Large intestine (tissue), 3 donors: ENCODE measurements around the gene DUS4L. TPM values are rescaled to one million over a fixed set of nuclear protein-coding genes. Genes with fewer than 3 reads are reported as not detected.

Experiments used
- DNase-seq, 2 donors: peaks; one replicate each; pipeline versions ENCODE4 v3.0.0 to v3.0.0-alpha.2; 2013
- H3K27ac ChIP-seq: one replicate; pipeline ENCODE4 v1.5.1; 2013; ENCODE audit warnings: low read length
- H3K27me3 ChIP-seq: 2 replicates; pipeline ENCODE4 v1.6.1; 2013; ENCODE audit warnings: low read length; ENCODE audit not compliant: control insufficient read depth, insufficient read depth
- H3K36me3 ChIP-seq: 2 replicates; pipeline ENCODE4 v1.6.1; 2013; ENCODE audit warnings: low read length; ENCODE audit not compliant: control insufficient read depth, insufficient read depth
- H3K4me1 ChIP-seq: one replicate; pipeline ENCODE4 v1.6.1; 2013; ENCODE audit warnings: low read length; ENCODE audit not compliant: control insufficient read depth, insufficient read depth
- H3K4me3 ChIP-seq: one replicate; pipeline ENCODE4 v1.5.1; 2013; ENCODE audit warnings: low read length
- H3K9me3 ChIP-seq: one replicate; pipeline ENCODE4 v1.6.1; 2013; ENCODE audit warnings: mild to moderate bottlenecking, low read depth, low read length, moderate library complexity; ENCODE audit not compliant: control insufficient read depth
- WGBS: methylation state at CpG from one replicate; pipeline ENCODE4 v1.1.5; 2013; ENCODE audit warnings: low lambda C conversion rate; ENCODE audit not compliant: insufficient coverage; 5-methylcytosine and 5-hydroxymethylcytosine counted together
- polyA plus RNA-seq: library from polyadenylated mRNA; unstranded; fragments of 120-200 nt; gene quantifications from one replicate; pipeline ENCODE4 v1.2.1, GENCODE V29; 2013

DUS4L gene
- polyA plus RNA-seq, 1 donor = 13.2 TPM

GRCh38 chr7:107594961-107595737 lies 31.4 kb downstream of the DUS4L start:
- peaks cover 12% of the 10 kb centered on the region for H3K36me3 ChIP-seq
- 100% methylated on average over 2 of the region's 4 CpGs for WGBS
- H3K4me1 ChIP-seq = no peaks in the 10 kb centered on the region
- H3K27me3 ChIP-seq = no peaks in the 10 kb centered on the region
- H3K4me3 ChIP-seq = no peak overlapping the region
- H3K27ac ChIP-seq = peak overlapping the region; percentile 8
- DNase-seq = no peak
- no peaks in the 10 kb centered on the region for H3K9me3 ChIP-seq

- no peaks in the 10 kb centered on the region for H3K27me3 ChIP-seq
- peaks cover 12% of the 10 kb centered on the region for H3K36me3 ChIP-seq
- peak overlapping the region; percentile 50 for H3K27ac ChIP-seq
- 67% methylated on average over 2 of the region's 5 CpGs for WGBS
- H3K4me3 ChIP-seq = no peak overlapping the region
- H3K4me1 ChIP-seq = no peaks in the 10 kb centered on the region
- H3K9me3 ChIP-seq = no peaks in the 10 kb centered on the region
- DNase-seq = peak; percentile 31 to 69
These were observed 33.3 kb downstream of the DUS4L start for GRCh38 chr7:107596881-107597581.

DNA sequence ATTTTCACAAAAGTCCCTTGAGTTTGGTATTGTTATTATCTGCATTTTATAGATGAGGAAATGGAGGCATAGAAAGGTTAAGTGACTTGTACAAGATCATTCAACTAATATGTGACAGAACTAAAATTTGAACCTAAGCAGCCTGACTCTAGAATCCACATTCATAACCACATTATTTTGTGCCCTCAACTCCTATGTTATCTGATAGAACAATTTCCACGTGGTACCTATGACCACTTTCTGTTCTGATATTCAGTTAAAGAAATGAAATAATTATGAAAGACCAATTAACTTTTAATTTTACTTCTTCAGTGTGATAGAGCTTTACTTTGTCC lies 33.8 kb downstream of the DUS4L start:
- Histone ChIP-seq H3K4me3 (no peak overlapping the region), H3K27ac (no peak overlapping the region), H3K4me1 (no peaks in the 10 kb centered on the region), H3K36me3 (peaks cover 12% of the 10 kb centered on the region), H3K9me3 (no peaks in the 10 kb centered on the region), H3K27me3 (no peaks in the 10 kb centered on the region)
- WGBS = no CpG with 5 or more reads among the region's 1 CpG
- DNase-seq = no peak

DNA sequence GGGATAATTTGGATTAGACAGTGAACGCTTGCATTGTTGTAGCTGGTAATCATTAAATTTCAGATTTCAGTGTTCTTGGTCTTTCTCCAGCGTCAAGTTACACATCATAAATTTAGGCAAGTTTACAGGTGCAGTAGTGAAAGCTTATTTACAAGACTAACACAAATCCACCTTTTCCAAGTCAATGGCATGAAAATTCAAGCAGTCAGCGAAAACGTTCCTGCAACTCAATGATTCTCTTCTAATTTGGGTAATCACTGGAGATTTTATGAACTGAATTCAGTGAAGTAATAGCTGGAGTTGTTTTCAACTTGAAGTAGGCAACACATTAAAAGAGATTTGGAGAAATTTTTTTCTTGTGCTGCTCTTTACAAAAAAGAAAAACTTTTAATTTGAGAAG lies 34.2 kb downstream of the DUS4L start:
- WGBS = 67% methylated on average over 1 of the region's 4 CpGs
- no peaks in the 10 kb centered on the region for H3K27me3 ChIP-seq

GRCh38 chr7:107599262-107599661 lies 35.5 kb downstream of the DUS4L start:
- Histone ChIP-seq H3K9me3 (no peaks in the 10 kb centered on the region), H3K27me3 (no peaks in the 10 kb centered on the region), H3K4me1 (no peaks in the 10 kb centered on the region), H3K36me3 (peaks cover 12% of the 10 kb centered on the region), H3K27ac (no peak overlapping the region), H3K4me3 (no peak overlapping the region)
- no peak for DNase-seq
- no CpG with 5 or more reads among the region's 1 CpG for whole genome bisulfite sequencing

More for the DNA sequence above, 34.2 kb downstream of the DUS4L start:
- Histone ChIP-seq H3K4me1 (no peaks in the 10 kb centered on the region), H3K27ac (no peak overlapping the region), H3K9me3 (no peaks in the 10 kb centered on the region), H3K4me3 (no peak overlapping the region), H3K36me3 (peaks cover 12% of the 10 kb centered on the region)
- no peak for DNase-seq

GRCh38 chr7:107600816-107601215 lies 37.0 kb downstream of the DUS4L start:
- WGBS = 100% methylated on average over 1 of the region's 2 CpGs
- Histone ChIP-seq H3K9me3 (no peaks in the 10 kb centered on the region), H3K27ac (no peak overlapping the region), H3K4me1 (no peaks in the 10 kb centered on the region), H3K27me3 (no peaks in the 10 kb centered on the region), H3K4me3 (no peak overlapping the region), H3K36me3 (no peaks in the 10 kb centered on the region)
- DNase-seq = no peak

- H3K27me3 ChIP-seq = no peaks in the 10 kb centered on the region
- H3K27ac ChIP-seq = no peak overlapping the region
- H3K4me3 ChIP-seq = no peak overlapping the region
- H3K36me3 ChIP-seq = no peaks in the 10 kb centered on the region
- DNase-seq = no peak
- WGBS = 81% methylated on average over 2 of the region's 3 CpGs
- H3K9me3 ChIP-seq = no peaks in the 10 kb centered on the region
- H3K4me1 ChIP-seq = no peaks in the 10 kb centered on the region
These were observed 41.5 kb downstream of the DUS4L start for GRCh38 chr7:107605218-107605815.

DNA sequence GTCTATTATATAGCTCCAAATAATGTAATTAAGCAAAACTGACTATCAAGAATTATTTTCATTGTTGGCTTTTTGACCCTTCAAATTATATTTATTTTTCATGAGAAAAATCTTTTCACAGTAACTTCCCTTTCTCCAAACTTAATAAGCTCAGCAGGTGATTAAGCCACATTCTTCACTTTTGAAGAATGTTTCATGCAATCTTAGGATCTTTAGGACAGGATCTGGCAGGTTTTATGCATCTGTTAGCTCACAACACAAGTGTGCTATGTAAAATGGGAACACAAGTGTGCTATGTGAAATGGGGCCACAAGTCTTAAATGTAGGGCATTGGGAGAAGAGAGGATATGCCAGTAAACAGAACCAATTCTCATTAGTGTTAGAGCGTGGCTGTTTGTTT lies 42.5 kb downstream of the DUS4L start:
- Histone ChIP-seq H3K27ac (no peak overlapping the region), H3K4me3 (no peak overlapping the region), H3K9me3 (no peaks in the 10 kb centered on the region), H3K27me3 (no peaks in the 10 kb centered on the region), H3K4me1 (no peaks in the 10 kb centered on the region), H3K36me3 (no peaks in the 10 kb centered on the region)
- WGBS = 100% methylated on average over 1 of the region's 1 CpG
- no peak for DNase-seq

GRCh38 chr7:107609811-107610261 lies 46.1 kb downstream of the DUS4L start:
- no peak for DNase-seq
- Histone ChIP-seq H3K4me3 (no peak overlapping the region), H3K36me3 (peaks cover 15% of the 10 kb centered on the region), H3K27me3 (no peaks in the 10 kb centered on the region), H3K4me1 (peaks cover 10% of the 10 kb centered on the region), H3K27ac (no peak overlapping the region), H3K9me3 (no peaks in the 10 kb centered on the region)
- WGBS = 80% methylated on average over 1 of the region's 4 CpGs

- no peak for DNase-seq
These were observed 46.6 kb downstream of the DUS4L start for GRCh38 chr7:107610323-107610722.

More at GRCh38 chr7:107610323-107610722, 46.6 kb downstream of the DUS4L start:
- WGBS = no CpG with 5 or more reads among the region's 1 CpG
- Histone ChIP-seq H3K4me3 (no peak overlapping the region), H3K27ac (no peak overlapping the region), H3K4me1 (peaks cover 10% of the 10 kb centered on the region), H3K9me3 (no peaks in the 10 kb centered on the region), H3K36me3 (peaks cover 18% of the 10 kb centered on the region), H3K27me3 (no peaks in the 10 kb centered on the region)
